Mucosa of gallbladder (tissue), 1 donor: ENCODE data around the gene PPL. TPM values are rescaled to one million over a fixed set of nuclear protein-coding genes. Genes with fewer than 3 reads are reported as not detected.
A peak's percentile ranks its signal among the peaks of the same experiment; 100 is the strongest.

Source experiments
- DNase-seq: peaks from one replicate; pipeline ENCODE4 v3.0.0-alpha.2; 2020; ENCODE audit warnings: low spot score
- total RNA-seq: library from RNA; stranded (reverse); gene quantifications from one replicate; pipeline ENCODE4 v1.2.1, GENCODE V29; 2021
- donor health status: DM: no; HTN: no; CAD: no.

PPL gene
- total RNA-seq, 1 donor from 2014 or later = 62.2 TPM

- no peak for DNase-seq
These were observed 70.4 kb downstream of the PPL start for GRCh38 chr16:4866586-4866985.

GRCh38 chr16:4865231-4865860 lies 71.6 kb downstream of the PPL start:
- no peak for DNase-seq

- no peak for DNase-seq
These were observed 72.2 kb downstream of the PPL start for GRCh38 chr16:4864728-4865127.

GRCh38 chr16:4862639-4863038 lies 74.3 kb downstream of the PPL start:
- DNase-seq = no peak

- no peak for DNase-seq
These were observed 76.1 kb downstream of the PPL start for GRCh38 chr16:4860727-4861342.

- DNase-seq = no peak
These were observed 77.1 kb downstream of the PPL start for GRCh38 chr16:4859900-4860255.

GRCh38 chr16:4859190-4859899 lies 77.6 kb downstream of the PPL start:
- DNase-seq = no peak

GRCh38 chr16:4855804-4856203 lies 81.1 kb downstream of the PPL start:
- DNase-seq = no peak

GRCh38 chr16:4855371-4855770 lies 81.6 kb downstream of the PPL start:
- no peak for DNase-seq

GRCh38 chr16:4852221-4852872 lies 84.6 kb downstream of the PPL start:
- DNase-seq = no peak

- no peak for DNase-seq
These were observed 86.7 kb downstream of the PPL start for GRCh38 chr16:4850211-4850610.

- peak; percentile 51 for DNase-seq
These were observed 89.0 kb downstream of the PPL start for GRCh38 chr16:4847774-4848587.

- peak; percentile 99 for DNase-seq
These were observed 89.8 kb downstream of the PPL start, which contains the start of the genes GLYR1 and UBN1 for GRCh38 chr16:4846901-4847773. GLYR1 (minus strand) TSS chr16:4847288; CDS start chr16:4847265, 23 bp downstream. UBN1 (plus strand) TSS chr16:4847481; CDS start chr16:4852918, 5,437 bp downstream.

- DNase-seq = peak; percentile 61
These were observed 90.4 kb downstream of the PPL start for GRCh38 chr16:4846503-4846900.

- DNase-seq = no peak
These were observed 96.0 kb downstream of the PPL start for GRCh38 chr16:4840984-4841383.

GRCh38 chr16:4839942-4840341 lies 97.0 kb downstream of the PPL start:
- DNase-seq = no peak

GRCh38 chr16:4837733-4838501 lies 99.0 kb downstream of the PPL start:
- DNase-seq = no peak

GRCh38 chr16:4836727-4837126 lies 100.2 kb downstream of the PPL start:
- peak; percentile 23 for DNase-seq

GRCh38 chr16:4833584-4833983 lies 103.4 kb downstream of the PPL start:
- DNase-seq = no peak
